DND-41 (cell line): ENCODE measurements around the gene ASPDH.

ENCODE experiments used
- EZH2 ChIP-seq: IDR thresholded peaks from 3 replicates; pipeline ENCODE4 v1.6.1; 2012; ENCODE audit warnings: borderline replicate concordance, low read depth, mild to moderate bottlenecking, moderate library complexity, low read length, inconsistent platforms; ENCODE audit not compliant: severe bottlenecking
- TF ChIP-seq, protein P1 (sequence below): IDR thresholded peaks from 2 replicates; pipeline ENCODE4 v1.5.1; 2012; ENCODE audit warnings: borderline replicate concordance, low read length, moderate library complexity, mild to moderate bottlenecking; ENCODE audit not compliant: poor library complexity, severe bottlenecking; ENCODE audit errors: extremely low read depth

DNA sequence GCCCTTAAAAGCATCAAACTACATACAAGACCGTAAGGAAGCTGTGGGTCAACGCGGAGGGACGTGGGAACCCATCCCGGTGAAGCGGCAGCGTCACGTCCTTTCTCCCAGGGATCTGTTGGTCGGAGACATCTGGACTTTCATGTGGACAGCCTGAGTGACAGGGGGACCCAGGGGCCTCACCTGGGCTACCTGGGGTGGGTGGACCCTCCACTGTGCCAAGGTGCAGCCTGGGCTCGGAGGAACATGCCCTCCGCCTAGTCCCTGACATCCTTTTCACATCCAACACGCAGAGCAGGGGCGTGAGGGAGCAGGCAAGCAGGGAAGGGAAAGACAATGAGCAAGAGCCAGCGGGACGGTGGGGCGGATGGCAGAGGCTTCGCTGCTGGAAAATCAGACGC is 23.3 kb downstream of the ASPDH start:
- TF ChIP-seq, protein P1, sequence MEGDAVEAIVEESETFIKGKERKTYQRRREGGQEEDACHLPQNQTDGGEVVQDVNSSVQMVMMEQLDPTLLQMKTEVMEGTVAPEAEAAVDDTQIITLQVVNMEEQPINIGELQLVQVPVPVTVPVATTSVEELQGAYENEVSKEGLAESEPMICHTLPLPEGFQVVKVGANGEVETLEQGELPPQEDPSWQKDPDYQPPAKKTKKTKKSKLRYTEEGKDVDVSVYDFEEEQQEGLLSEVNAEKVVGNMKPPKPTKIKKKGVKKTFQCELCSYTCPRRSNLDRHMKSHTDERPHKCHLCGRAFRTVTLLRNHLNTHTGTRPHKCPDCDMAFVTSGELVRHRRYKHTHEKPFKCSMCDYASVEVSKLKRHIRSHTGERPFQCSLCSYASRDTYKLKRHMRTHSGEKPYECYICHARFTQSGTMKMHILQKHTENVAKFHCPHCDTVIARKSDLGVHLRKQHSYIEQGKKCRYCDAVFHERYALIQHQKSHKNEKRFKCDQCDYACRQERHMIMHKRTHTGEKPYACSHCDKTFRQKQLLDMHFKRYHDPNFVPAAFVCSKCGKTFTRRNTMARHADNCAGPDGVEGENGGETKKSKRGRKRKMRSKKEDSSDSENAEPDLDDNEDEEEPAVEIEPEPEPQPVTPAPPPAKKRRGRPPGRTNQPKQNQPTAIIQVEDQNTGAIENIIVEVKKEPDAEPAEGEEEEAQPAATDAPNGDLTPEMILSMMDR, result no peak
- TF ChIP-seq EZH2, result no peak
